ENCODE results near the gene CAMSAP2. TPM values are rescaled to one million over a fixed set of nuclear protein-coding genes. Genes with fewer than 3 reads are reported as not detected.

CAMSAP2 gene
- polyA plus RNA-seq, 1 donor (not counting 4 experiments of a cell fraction or from before 2014, with no cell fraction given) = 47.8 TPM

DNA sequence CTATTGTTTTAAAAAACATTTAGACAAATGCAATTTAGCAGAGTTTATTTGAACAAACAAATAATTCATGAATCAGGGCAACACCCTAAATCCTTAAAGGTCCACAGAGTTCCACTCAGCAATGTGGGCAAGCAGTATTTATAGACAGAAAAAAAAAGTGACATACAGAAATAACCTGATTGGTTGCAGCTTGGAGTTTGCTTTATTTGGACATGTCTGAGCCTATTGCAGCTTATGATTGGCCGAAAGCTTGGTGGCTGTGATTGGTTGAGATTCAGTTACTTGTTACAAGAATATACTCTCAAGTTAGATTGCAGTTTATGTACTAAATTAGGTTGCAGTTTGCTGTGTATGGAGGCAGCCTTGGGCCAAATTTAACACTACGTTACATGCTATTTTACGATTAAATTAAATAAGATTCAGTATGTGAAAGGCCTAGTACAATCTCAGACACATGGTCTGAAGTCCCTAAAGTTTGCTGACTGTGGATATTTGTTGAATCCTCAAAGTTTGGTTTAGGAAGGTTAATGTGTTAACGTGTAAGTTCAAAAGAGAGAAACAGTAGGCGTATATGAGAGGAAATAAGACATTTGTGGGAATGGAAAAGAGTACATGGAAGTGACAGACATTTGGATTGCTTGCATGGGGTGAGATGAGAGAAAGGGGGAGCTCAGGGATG, 6.9 kb upstream of the CAMSAP2 start:
- H3K27ac ChIP-seq (ENCODE audit: control insufficient read depth, insufficient read depth, low read length) = no peak overlapping the region
- H3K9me1 ChIP-seq (ENCODE audit: control insufficient read depth, extremely low read depth, insufficient read depth, low read length) = no peaks in the 10 kb centered on the region
- no peaks in the 10 kb centered on the region for H3K36me3 ChIP-seq (ENCODE audit: control insufficient read depth in 2 of 2, extremely low read depth in 1 of 2, insufficient read depth in 2 of 2, low read length in 2 of 2)
- H3K27me3 ChIP-seq (ENCODE audit: control insufficient read depth, extremely low read depth, insufficient read depth, low read length) = no peaks in the 10 kb centered on the region
- H3K4me2 ChIP-seq (ENCODE audit: control insufficient read depth, extremely low read depth, insufficient read depth, low read depth, low read length) = no peak overlapping the region
- no peaks in the 10 kb centered on the region for H3K79me2 ChIP-seq (ENCODE audit: control insufficient read depth, insufficient read depth, low read length)
- H3K4me1 ChIP-seq (ENCODE audit: control insufficient read depth, extremely low read depth, insufficient read depth, low read length) = no peaks in the 10 kb centered on the region
- no peaks in the 10 kb centered on the region for H3K9me3 ChIP-seq (ENCODE audit: control insufficient read depth, low read depth, low read length)
- no peak for FAIRE-seq
- H3K9ac ChIP-seq (ENCODE audit: control insufficient read depth, extremely low read depth, insufficient read depth, low read length) = no peak overlapping the region
- dilution Hi-C loops (cut with MboI; ENCODE audit: extremely low pct_ligation_motif_present, low sequenced_read_pairs) = no loop called here
- no peak for DNase-seq (ENCODE audit: low read depth, low spot score)
- no peak overlapping the region for H3K4me3 ChIP-seq (ENCODE audit: control insufficient read depth in 2 of 3, extremely low read depth in 1 of 3, insufficient read depth in 2 of 3, low read depth in 1 of 3, low read length in 3 of 3)
- H2AFZ ChIP-seq (ENCODE audit: control insufficient read depth, low read length) = no peak overlapping the region
- TF ChIP-seq, protein P1, sequence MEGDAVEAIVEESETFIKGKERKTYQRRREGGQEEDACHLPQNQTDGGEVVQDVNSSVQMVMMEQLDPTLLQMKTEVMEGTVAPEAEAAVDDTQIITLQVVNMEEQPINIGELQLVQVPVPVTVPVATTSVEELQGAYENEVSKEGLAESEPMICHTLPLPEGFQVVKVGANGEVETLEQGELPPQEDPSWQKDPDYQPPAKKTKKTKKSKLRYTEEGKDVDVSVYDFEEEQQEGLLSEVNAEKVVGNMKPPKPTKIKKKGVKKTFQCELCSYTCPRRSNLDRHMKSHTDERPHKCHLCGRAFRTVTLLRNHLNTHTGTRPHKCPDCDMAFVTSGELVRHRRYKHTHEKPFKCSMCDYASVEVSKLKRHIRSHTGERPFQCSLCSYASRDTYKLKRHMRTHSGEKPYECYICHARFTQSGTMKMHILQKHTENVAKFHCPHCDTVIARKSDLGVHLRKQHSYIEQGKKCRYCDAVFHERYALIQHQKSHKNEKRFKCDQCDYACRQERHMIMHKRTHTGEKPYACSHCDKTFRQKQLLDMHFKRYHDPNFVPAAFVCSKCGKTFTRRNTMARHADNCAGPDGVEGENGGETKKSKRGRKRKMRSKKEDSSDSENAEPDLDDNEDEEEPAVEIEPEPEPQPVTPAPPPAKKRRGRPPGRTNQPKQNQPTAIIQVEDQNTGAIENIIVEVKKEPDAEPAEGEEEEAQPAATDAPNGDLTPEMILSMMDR (optimal IDR thresholded peaks at IDR 0.05 in 1 of 3, IDR thresholded peaks at IDR 0.05 in 1 of 3, conservative IDR thresholded peaks at IDR 0.05 in 1 of 3; ENCODE audit: extremely low read depth in 1 of 3, insufficient read depth in 2 of 3, low read length in 3 of 3) = no peak
- no peak for TF ChIP-seq EZH2 (IDR thresholded peaks at IDR 0.05; ENCODE audit: low read length)
- H4K20me1 ChIP-seq (ENCODE audit: control insufficient read depth, extremely low read depth, insufficient read depth, low read length) = no peaks in the 10 kb centered on the region

DNA sequence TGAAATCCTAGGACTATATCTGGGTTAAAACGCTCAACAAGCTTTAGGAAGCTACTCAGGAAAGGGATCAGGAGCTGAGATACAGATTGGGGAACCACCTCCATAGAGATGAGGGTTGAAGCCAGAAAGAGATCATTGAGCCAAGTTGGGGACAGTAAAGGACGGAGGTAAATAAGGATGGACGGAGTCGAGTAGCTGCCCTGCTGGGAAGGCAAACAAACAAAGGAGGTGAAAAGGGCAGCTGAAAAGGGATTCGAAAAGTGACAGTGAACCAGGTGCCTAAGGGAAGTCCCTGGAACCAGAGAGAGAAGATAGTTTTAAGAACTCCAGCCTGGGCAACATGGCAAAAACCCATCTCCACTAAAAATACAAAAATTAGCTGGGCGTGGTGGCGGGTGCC, 6.3 kb upstream of the CAMSAP2 start:
- DNase-seq (ENCODE audit: low read depth, low spot score) (no peak), FAIRE-seq (no peak)
- no peaks in the 10 kb centered on the region for H3K36me3 ChIP-seq (ENCODE audit: control insufficient read depth in 2 of 2, extremely low read depth in 1 of 2, insufficient read depth in 2 of 2, low read length in 2 of 2)
- H2AFZ ChIP-seq (ENCODE audit: control insufficient read depth, low read length) = no peak overlapping the region
- no peaks in the 10 kb centered on the region for H3K4me1 ChIP-seq (ENCODE audit: control insufficient read depth, extremely low read depth, insufficient read depth, low read length)
- no peak for TF ChIP-seq EZH2 (IDR thresholded peaks at IDR 0.05; ENCODE audit: low read length)
- TF ChIP-seq, protein P1 (optimal IDR thresholded peaks at IDR 0.05 in 1 of 3, IDR thresholded peaks at IDR 0.05 in 1 of 3, conservative IDR thresholded peaks at IDR 0.05 in 1 of 3; ENCODE audit: extremely low read depth in 1 of 3, insufficient read depth in 2 of 3, low read length in 3 of 3) = no peak
- dilution Hi-C loops (cut with MboI; ENCODE audit: extremely low pct_ligation_motif_present, low sequenced_read_pairs) = no loop called here
- H3K4me2 ChIP-seq (ENCODE audit: control insufficient read depth, extremely low read depth, insufficient read depth, low read depth, low read length) = no peak overlapping the region
- H3K4me3 ChIP-seq (ENCODE audit: control insufficient read depth in 2 of 3, extremely low read depth in 1 of 3, insufficient read depth in 2 of 3, low read depth in 1 of 3, low read length in 3 of 3) = no peak overlapping the region
- H3K27me3 ChIP-seq (ENCODE audit: control insufficient read depth, extremely low read depth, insufficient read depth, low read length) = no peaks in the 10 kb centered on the region
- H3K9me1 ChIP-seq (ENCODE audit: control insufficient read depth, extremely low read depth, insufficient read depth, low read length) = no peaks in the 10 kb centered on the region
- no peak overlapping the region for H3K9ac ChIP-seq (ENCODE audit: control insufficient read depth, extremely low read depth, insufficient read depth, low read length)
- no peaks in the 10 kb centered on the region for H3K9me3 ChIP-seq (ENCODE audit: control insufficient read depth, low read depth, low read length)
- H3K27ac ChIP-seq (ENCODE audit: control insufficient read depth, insufficient read depth, low read length) = no peak overlapping the region
- H4K20me1 ChIP-seq (ENCODE audit: control insufficient read depth, extremely low read depth, insufficient read depth, low read length) = no peaks in the 10 kb centered on the region
- H3K79me2 ChIP-seq (ENCODE audit: control insufficient read depth, insufficient read depth, low read length) = no peaks in the 10 kb centered on the region

All from keratinocyte (primary cell).